ENCODE results near the gene RHO.

RHO gene

DNA sequence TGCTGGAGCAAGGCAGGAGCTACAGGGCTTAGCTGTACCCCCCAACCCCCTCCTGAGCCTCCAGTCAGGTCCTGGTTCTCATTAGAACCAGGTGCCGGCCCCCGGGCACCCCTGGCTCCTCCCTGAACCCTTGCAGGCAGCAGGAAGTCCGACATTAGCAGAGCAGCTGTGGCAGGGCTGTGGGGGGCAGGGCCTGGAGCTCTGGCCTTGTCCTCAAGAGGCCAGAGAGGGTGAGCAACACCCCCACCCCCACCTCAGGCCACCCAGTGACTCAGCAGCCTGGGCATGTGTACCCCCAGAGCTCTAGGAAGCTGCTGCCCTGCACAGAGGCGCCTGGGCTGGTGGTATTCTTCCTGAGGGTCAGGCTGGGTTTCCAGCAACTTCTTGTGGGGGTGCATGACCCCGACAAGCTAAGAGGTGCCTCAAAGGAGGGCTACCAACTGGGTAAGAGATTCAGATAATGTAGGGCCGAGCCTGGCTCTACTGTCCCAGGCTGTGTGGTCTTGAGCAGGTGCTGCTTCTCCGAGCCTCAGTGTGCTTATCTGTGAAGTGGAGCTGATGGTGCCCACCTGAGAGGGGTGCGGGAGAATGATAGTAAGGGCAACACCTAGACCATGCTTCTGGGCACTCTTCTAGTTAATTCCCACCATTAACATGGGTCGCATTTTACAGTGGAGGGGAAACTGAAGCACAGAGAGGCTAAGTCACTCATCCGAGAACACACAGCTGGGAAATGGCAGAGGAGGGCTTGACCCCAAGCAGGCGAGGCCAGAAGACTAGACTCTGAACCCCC lies 30.5 kb downstream of the RHO start:
- no peak overlapping the region for H3K4me3 ChIP-seq (ENCODE audit: low read depth, low read length)

DNA sequence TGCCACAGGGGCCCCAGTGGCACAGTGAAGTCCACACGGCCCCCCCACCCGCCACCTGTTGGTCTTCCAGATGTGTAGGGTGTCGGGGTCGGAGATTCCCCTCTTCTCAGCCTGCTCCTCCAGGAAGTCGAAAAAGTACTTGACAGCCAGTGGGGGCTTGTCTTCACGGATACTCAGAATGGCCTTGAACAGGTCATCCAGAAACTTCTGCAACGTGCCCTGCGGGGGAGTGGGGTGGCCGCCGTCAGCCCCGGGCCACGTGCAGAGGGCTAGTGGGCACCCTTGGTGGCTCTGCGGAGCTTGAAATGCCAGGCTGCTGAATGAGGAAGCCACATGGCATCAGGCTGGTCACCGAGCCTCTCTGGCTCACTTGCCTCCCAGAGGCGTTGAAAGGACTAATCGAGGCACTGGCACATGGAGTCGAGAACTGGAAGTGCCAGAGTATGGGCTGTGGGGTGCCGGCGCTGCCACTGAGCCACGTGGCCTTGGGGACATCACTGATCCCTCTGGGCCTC lies 31.2 kb downstream of the RHO start:
- H3K4me3 ChIP-seq (ENCODE audit: low read depth, low read length): no peak overlapping the region

DNA sequence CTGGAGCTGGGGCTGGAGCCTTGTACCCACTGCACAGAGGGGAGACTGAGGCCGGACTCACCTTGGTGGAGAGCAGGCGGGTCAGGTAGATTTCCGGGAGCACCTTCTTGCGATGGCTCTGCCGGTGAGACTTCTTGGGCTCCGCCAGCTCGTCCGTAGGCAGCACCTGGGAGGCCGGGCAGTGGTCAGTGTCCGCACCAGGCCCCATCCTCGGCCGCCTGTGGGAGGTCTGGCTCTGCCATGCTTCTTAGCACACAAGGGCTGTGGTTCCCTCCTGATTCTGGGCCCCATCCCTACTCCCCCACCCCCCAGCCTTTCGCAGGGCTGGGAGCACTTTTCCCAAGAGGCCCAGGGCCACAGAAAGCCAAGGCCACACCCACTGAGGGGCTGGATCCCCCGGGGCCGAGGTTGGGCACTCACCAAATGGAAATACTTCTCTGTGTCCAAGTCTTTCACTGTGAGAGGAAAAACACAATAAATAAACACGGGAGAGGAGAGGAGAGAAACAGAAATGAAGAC lies 31.9 kb downstream of the RHO start:
- no peak overlapping the region for H3K4me3 ChIP-seq (ENCODE audit: low read depth, low read length)

DNA sequence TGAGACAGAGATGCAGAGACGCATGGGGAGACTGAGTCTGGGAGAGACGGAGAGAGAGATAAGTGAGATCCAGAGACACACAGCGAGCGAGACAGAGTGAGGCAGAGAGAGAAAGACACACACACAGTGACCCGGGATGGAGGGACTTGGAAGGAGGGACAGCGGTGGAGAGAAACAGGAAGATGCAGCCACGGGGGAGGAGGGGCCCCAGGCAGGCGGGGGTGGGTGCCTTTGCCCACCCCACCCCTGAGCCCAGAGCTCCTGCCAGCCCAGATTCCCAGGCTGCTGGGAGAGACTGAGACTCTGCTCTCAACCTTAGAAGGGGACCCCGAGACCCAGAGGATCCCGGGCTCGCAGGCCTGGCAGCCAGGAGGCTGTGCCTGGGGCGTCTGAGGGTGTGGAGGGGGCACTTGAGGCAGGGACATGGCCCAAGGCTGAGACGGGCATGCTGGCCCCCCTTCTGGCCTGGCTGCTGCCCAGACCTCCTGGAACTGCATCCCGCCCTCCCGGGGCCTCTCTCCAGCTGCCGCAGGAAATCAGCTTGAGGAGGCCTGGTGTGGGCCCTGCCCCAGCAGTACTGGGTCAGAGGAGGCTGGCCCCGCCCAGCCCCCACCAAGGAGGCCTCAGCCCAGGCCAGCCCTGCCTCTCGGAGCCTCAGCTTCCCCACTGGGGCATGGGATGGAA lies 32.6 kb downstream of the RHO start:
- no peak overlapping the region for H3K4me3 ChIP-seq (ENCODE audit: low read depth, low read length)

DNA sequence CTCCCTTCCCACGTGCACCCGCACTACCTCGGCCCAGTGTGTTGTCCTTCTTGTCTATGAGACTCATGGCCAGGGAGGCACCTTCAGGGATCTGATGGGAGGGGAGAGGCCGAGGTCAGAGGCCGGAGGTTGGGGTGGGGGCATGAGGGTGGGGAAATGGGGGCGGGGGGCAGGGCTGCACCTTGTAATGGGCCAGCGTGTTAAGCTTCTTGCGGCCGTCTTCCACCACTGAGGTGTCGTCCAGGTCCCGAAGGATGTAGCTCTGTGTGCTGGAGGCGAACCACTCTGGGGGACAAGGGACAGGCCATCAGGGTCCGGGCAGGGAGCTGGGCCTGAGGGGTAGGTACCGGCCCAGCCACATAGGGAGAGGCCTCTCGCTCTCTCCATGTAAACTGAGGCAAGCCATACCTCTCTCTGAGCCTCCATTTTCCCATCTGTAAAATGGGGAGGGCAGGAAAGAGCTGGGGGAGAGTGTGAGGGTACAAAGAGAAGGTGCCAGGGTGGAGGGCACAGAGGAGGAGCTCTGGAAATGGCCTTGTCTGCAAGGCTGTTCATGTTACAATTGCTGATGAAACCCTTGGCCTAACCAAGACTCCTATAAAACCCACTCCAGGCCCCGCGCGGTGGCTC lies 33.3 kb downstream of the RHO start:
- no peak overlapping the region for H3K4me3 ChIP-seq (ENCODE audit: low read depth, low read length)

DNA sequence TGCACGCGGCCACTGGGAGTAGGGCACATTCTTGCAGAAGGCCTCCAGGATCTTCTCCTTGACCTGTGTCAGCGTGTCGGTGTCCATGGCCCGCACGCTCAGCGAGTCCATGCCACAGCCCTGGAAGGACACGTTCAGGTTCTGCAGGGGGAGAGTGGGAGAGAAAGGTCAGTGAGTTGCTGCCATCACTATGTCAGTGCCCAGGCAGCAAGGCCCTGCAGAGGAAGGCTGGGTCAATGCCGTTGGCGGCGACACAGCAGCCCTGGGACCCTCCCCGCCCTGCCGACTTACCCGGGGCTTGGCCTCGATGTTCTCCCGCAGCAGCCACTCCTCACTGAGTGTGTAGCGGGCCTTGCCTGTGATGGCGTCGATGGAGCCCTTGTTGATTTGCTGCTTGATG lies 34.4 kb downstream of the RHO start:
- H3K4me3 ChIP-seq (ENCODE audit: low read depth, low read length): no peak overlapping the region

DNA sequence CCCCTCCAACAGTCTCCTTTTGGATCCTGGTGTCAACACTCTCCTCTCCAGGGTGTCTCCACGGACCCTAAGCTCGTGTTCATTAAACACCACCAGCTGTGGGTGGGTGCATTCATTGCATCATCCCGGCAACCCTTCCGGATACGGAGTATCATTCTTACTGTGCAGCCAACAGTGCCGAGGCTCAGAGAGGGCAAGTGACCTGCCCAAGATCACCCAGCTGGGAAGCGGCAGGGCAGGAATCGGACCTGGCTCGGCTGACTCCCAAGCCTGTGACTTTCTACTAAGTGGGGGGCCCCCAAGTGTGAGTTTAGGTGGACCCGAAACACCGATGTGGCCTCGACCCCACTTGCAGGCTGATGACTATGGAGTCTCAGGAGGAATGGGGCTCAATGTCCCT lies 34.9 kb downstream of the RHO start:
- H3K4me3 ChIP-seq (ENCODE audit: low read depth, low read length): no peak overlapping the region

DNA sequence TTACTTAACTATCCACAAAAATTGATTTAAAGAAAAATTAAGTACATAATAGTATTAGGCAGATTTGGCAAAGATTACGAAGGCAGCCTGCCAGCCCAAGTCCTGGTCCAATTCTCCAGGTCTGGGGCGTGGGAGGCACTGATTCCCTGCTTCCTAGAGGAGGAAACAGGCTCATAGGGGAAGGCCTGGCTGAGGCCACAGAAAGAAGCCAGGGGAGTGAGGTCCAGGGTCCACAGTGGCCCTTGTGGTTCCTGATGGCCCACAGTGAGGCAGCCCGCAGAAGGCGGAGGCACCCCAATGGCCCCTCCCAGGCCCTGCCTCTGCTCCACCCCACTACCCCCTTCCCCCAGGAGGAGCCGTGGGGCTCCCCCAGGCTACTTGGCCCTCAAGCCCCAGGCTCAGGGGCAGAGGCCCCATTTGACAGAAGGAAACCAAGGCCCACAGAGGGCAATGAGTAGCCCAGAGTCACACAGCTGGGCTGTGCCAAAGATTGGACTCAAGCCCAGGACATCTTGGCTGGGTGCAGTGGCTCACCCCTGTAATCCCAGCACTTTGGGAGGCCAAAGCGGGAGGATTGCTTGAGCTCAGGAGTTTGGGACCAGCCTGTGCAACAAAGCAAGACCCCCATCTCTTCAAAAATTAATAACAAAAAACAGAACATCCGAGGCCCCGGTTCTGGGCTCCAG lies 35.6 kb downstream of the RHO start:
- H3K4me3 ChIP-seq (ENCODE audit: low read depth, low read length): no peak overlapping the region

DNA sequence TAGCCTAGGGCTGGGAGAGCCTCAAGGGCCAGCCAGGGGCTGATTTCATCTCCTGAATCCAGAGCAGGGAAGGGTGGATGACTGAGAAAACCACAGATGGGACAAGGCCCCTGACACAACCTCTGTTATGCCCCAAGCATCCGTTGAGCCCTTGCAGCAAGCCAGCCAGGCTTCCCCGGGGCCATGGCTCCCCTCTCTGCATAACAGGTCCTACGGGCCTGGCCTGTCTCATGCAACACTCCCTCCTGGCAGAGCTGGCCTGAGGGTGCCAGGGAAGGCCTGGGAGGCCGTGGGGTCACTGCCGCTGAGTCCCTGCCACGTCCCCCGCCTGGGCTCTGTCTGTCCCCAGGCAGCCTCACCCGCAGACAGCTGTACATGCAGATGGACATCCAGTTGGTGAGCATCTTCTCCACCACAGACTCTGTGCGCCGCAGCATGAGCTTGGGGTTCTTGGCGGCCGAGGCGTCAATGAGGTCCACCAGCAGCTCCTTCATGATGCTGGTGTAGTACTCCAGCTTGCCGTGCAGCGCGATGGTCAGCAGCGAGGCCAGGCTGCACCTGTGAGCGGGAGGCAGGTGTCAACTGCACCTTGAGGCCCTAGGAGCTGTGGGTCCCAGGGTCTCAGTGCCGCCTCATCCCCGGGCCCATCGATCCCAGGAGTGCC lies 36.7 kb downstream of the RHO start:
- H3K4me3 ChIP-seq (ENCODE audit: low read depth, low read length): no peak overlapping the region

DNA sequence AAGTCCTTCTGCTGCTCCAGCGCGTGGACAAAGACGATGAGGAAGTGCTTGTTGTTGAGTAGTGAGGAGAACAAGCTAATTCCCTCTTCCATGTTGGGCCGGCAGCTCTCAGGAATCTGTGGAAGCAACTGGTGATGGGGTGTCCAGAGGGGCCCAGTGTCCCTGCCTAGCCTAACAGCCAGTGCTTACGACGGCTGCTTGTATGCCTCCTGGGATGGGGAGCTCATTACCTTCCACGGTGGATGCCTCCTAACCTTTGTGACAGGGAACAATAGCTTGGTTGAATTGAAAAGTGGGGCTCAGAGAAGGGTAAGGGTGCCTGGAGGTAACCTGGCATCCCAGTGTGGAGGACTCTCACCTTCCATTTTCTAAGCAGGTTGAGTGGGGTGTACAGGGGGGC lies 37.5 kb downstream of the RHO start:
- H3K4me3 ChIP-seq (ENCODE audit: low read depth, low read length): no peak overlapping the region

DNA sequence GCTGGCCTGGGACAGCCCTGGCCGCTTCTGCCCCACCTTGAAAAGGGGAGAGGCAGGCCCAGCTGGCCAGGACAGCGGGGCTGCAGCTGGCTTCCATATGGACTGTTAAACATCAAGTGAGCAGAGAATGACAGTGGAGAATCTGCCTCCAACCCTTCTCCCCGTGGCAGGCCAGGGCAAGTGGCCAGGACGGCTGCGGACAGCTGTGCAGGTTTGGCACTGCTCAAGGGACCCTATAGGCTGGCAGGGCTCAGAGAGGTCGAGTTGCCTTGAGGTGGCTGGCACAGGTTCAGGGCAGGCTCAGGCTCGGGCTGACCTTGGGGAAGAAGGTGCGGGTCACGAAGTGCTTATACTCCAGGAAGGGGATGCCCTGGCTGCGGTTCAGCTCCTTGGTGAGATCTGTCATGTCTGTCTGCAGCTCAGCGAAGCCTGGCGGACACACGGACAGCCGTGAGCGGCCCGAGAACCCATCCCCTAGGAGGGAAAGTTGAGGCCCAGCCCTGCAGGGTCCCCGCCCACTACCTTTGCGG lies 38.8 kb downstream of the RHO start:
- H3K4me3 ChIP-seq (ENCODE audit: low read depth, low read length): no peak overlapping the region

DNA sequence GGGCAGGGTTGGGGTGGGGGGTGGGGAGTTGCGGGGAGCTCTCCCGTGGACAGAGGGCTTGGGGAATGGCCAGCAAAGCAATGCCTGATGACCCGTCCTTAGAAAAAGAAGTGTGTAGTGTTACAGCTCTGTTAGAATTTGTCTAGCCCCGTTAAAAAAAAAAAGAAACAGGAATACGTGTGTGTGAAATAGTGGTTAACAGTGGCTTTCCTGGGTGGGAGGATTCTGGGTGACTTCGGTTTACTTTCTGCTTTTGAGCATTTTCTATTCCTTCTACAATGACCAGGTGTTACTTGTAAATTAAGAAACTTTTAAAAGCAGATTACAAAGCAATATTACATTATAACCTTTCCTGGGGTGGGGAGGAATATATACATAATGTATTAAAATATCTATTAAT lies 39.5 kb downstream of the RHO start:
- H3K4me3 ChIP-seq (ENCODE audit: low read depth, low read length): no peak overlapping the region

DNA sequence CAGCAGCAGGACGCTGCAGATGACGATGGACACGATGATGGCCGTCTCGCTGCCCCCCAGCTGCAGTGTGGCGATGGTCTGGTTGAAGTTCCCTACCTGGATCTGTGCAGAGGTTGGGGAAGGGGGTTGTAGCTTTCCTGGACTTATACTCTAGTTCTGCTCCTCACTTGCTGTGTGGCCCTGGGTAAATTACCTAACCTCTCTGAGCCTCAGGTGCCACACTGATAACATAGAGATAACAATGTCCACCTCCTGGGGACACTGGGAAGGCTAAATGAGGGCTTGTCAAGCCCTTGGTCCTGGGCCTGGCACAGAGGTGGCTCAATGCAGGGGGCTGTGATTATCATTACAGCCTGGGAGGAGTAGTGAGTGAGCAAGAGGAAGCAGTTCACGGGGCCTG lies 41.4 kb downstream of the RHO start:
- no peak overlapping the region for H3K4me3 ChIP-seq (ENCODE audit: low read depth, low read length)

DNA sequence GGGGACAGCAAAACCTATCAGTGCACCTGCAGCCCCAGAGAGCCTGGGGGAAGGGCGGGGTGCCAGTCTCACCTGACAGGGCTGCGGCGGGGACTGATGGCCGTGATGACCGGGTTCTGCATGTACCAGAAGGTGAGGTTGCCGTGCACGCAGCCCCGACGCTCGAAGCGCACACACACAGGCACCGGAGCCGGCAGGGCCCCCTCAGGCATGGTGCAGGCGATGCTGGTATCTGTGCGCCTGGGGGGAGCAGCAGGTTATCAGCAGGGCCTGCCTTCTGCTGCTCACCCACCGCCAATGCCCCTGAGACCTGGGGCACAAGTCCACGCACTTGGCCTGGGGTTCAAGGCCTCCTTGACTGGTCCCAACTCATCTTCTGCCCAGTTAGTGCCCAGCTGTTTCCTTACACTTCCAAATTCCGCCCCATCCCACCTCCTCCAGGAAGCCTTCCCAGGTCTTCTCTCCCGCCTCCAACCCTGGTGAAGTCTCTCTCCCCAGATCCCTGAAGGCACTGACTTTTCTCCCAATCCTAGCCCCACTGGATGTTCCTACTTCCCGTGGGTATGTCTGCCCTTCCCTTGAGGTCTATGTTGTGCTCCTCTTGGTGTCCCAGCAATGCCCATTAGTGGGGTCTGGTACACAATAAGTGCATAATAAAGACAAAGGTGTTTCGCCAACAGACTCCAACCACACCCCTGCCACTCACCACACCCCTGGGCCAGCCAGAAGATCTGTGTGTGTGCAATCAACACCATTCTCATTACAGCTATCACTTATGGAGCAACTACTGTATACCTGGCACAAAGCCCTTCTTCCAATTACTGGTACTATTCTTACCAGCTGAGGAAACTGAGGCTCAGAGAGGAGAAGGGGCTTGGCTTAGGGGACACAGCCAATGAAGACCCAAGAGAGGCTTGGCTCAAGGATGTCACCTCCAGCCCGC lies 43.4 kb downstream of the RHO start:
- no peak overlapping the region for H3K4me3 ChIP-seq (ENCODE audit: low read depth, low read length)

DNA sequence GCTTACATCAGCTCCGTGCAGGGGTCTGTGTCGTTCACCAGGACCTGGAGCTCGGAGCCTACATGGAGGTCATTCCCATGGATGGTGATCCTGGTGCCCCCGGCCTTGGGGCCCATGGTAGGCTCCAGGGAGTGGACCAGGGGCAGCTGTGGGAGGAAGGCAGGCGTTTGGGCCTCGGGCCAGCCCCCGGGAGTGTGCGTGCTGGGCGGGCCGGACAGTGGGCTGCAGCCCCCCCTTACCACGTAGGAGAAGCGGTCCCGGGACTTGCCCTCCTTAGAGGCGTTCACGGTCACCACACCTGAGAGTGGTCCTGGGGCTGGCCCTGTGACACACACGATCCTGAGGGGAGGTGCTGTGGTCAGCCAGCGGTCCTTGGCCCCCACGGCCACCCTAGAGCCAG lies 44.2 kb downstream of the RHO start:
- no peak overlapping the region for H3K4me3 ChIP-seq (ENCODE audit: low read depth, low read length)

DNA sequence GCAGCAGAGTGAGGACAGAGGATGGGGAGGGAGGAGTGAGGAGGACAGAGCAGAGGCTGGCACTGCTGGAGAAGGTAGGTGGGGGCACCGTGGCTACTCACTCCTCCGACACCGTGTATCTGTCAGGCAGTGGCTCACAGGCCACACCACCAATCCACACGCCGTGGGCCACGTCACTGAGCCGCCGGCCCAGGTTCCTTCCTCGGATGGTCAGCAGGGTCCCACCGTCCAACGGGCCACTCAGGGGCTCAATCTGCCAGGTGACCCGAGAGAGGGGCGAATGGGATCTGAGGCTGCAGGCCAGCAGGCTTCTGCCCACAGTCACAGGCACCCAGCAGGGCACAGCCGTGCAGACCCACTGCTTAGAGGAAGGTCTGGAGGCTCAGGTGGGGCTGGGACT lies 45.1 kb downstream of the RHO start:
- H3K4me3 ChIP-seq (ENCODE audit: low read depth, low read length): no peak overlapping the region

DNA sequence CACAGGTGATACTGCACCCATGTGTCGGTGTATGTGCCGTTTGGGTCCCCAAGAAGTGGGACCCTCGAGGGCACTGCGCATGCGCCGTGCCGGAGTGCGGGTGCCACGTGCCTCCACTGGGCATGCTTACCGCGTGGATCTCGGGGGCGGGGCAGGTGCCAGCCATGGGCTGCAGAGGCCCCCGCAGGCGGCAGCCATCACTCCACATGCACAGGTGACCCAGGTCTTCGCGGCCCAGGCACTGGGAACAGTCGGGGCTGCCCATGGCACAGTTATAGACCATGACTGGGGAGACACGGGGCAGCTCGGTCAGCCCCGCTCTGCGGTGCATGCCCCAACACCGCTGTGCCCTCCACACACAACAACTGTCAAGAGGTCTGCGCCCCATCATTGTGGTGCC lies 45.8 kb downstream of the RHO start:
- H3K4me3 ChIP-seq (ENCODE audit: low read depth, low read length): no peak overlapping the region

DNA sequence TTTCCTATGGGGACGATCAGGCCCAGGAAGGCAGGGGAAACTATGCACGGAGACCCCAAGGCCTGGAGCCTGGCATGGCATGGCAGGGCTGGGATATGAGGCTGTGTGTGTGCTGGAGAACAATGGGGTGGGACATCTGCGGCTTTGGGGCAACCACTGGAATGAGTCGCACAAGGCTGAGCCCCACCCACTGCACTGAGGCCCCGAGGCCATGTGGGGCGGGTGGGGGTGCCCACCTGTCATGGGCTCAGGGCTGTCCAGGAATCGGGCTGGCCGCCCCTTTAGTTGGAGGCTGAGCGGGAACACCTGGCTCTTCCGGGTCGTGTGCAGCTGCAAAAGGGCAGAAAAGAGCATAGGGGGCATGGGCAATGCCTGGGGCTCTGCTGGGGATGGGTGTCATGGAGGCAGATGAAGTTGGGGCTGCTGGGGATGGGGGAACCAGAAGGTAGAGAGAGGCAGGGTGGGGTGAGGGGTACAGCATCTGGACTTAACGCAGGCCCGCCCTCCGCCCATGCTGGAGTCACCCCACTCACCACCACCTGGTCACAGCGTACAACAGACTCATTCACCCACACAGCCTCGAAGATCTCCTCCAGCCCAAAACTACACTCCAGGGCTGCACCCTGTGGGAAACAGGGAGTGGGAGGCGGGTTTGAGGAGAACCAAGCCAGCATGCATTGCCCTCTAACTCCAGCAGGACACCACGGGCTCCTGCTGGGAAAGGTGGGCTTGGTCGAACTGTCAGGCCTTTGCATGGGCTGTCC lies 47.0 kb downstream of the RHO start:
- H3K4me3 ChIP-seq (ENCODE audit: low read depth, low read length): no peak overlapping the region

DNA sequence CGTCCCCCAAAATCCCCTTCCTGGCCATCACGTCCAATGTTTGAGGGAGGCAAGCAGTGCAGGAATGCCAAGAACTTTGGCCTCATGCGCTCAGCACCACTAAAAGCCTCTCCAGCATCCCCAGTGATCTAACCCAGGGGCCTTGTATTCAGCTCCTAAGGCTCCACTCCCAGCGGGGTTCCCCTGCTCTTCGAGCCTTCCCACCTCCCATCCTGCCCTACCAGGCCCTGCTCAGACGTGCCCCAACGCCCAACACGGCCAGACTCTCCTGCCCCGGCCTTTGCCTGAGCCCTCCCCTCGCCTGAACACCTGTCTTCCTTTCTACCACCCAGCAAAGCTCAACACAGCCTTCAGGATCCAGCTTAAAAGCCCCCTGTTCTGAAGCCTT lies 47.6 kb downstream of the RHO start:
- no peak overlapping the region for H3K4me3 ChIP-seq (ENCODE audit: low read depth, low read length)

All from iPS-11a (cell line).